NCI-H146 treated with DMSO at 0.1 percent for 48 hours (cell line): ENCODE measurements around the gene SSTR5.
"Not testable (repeated sequence)": the region's sequence is repeated elsewhere in the genome, so short reads cannot be mapped to it uniquely, and the experiment has no call there.

Source experiments
- DNase-seq: peaks from one replicate; lab custom pipeline; 2025; ENCODE audit not compliant: unreplicated experiment; lab: John Stamatoyannopoulos, UW

Gene SSTR5

GRCh38 chr16:1073566-1074378, 1.2 kb downstream of the SSTR5 start:
- DNase-seq: no peak

- DNase-seq: no peak
These were observed 1.8 kb downstream of the SSTR5 start for GRCh38 chr16:1074379-1074649.

- no peak for DNase-seq
These were observed 3.0 kb downstream of the SSTR5 start for GRCh38 chr16:1075546-1075945.

GRCh38 chr16:1076801-1077576, 4.4 kb downstream of the SSTR5 start:
- no peak for DNase-seq

GRCh38 chr16:1077877-1078578, 5.5 kb downstream of the SSTR5 start:
- no peak for DNase-seq

GRCh38 chr16:1078579-1079021, 6.1 kb downstream of the SSTR5 start:
- peak; percentile 5 for DNase-seq

GRCh38 chr16:1079341-1079740, 6.8 kb downstream of the SSTR5 start:
- DNase-seq: no peak

- no peak for DNase-seq
These were observed 7.4 kb downstream of the SSTR5 start for GRCh38 chr16:1079786-1080525.

- no peak for DNase-seq
These were observed 8.5 kb downstream of the SSTR5 start for GRCh38 chr16:1080801-1081733.

- DNase-seq: no peak
These were observed 9.3 kb downstream of the SSTR5 start for GRCh38 chr16:1081734-1082265.

GRCh38 chr16:1082266-1082951, 9.9 kb downstream of the SSTR5 start:
- DNase-seq: no peak

GRCh38 chr16:1082952-1083675, 10.6 kb downstream of the SSTR5 start:
- no peak for DNase-seq

GRCh38 chr16:1084971-1085370, 12.4 kb downstream of the SSTR5 start:
- no peak for DNase-seq

GRCh38 chr16:1086443-1086842, 13.9 kb downstream of the SSTR5 start:
- not testable (repeated sequence) for DNase-seq

- no peak for DNase-seq
These were observed 16.0 kb downstream of the SSTR5 start for GRCh38 chr16:1088295-1089170.

- DNase-seq: no peak
These were observed 16.9 kb downstream of the SSTR5 start for GRCh38 chr16:1089439-1089821.

- no peak for DNase-seq
These were observed 17.5 kb downstream of the SSTR5 start for GRCh38 chr16:1089822-1090619.
